Left ventricle myocardium inferior (tissue), 1 donor: ENCODE data around the gene ZNF304. TPM values are rescaled to one million over a fixed set of nuclear protein-coding genes. Genes with fewer than 3 reads are reported as not detected.
"Not testable (repeated sequence)": the region's sequence is repeated elsewhere in the genome, so short reads cannot be mapped to it uniquely, and the experiment has no call there.

Experiments used
- DNase-seq: peaks from one replicate; pipeline ENCODE4 v3.0.0-alpha.2; 2020
- H3K27ac ChIP-seq: fragments of 200-600 bp; replicated peaks from 2 replicates; pipeline ENCODE4 v1.8.0; 2021
- H3K27me3 ChIP-seq: fragments of 200-600 bp; 2 replicates; pipeline ENCODE4 v1.8.0; 2021; ENCODE audit warnings: low read depth
- H3K36me3 ChIP-seq: fragments of 200-600 bp; 2 replicates; pipeline ENCODE4 v1.8.0; 2021
- H3K4me1 ChIP-seq: fragments of 200-600 bp; 2 replicates; pipeline ENCODE4 v1.8.0; 2021
- H3K4me3 ChIP-seq: fragments of 200-600 bp; 2 replicates; pipeline ENCODE4 v1.8.0; 2021; ENCODE audit warnings: mild to moderate bottlenecking, moderate library complexity
- H3K9me3 ChIP-seq: fragments of 200-600 bp; replicated peaks from 2 replicates; pipeline ENCODE4 v1.8.0; 2021
- CTCF ChIP-seq: fragments of 200-600 bp; IDR thresholded peaks from 2 replicates; pipeline ENCODE4 v1.8.0; 2021; ENCODE audit warnings: antibody characterized with exemption, mild to moderate bottlenecking, borderline replicate concordance
- intact Hi-C: fragments of 100-400 bp; cut with micrococcal nuclease; formaldehyde crosslinking; loops from one replicate; pipeline ENCODE4 v1.11.0; 2022
- total RNA-seq: library from RNA; stranded (reverse); fragmentation: NEBNext Ultra II Directional; extraction: Animal tissue kit (Norgen Biotek cat#: 25700); gene quantifications from one replicate; pipeline ENCODE4 v1.2.1, GENCODE V29; 2021
- donor health status: DM: no; HTN: yes; CAD: no; lungs with severe emphysema.

ZNF304 gene
- total RNA-seq, 1 donor from 2014 or later, result 8.0 TPM

- Histone ChIP-seq H3K27me3 (no peaks in the 10 kb centered on the region), H3K4me3 (peak overlapping the region; percentile 88), H3K4me1 (peaks cover 41% of the 10 kb centered on the region), H3K9me3 (peaks cover 51% of the 10 kb centered on the region), H3K36me3 (peaks cover 54% of the 10 kb centered on the region), H3K27ac (peak overlapping the region; percentile 94)
- DNase-seq, result no peak
- intact Hi-C loops, result no loop called here
- TF ChIP-seq CTCF, result no peak
Measured at GRCh38 chr19:57362419-57362818, 11.3 kb downstream of the ZNF304 start.

- intact Hi-C loops, result no loop called here
- H3K27me3 ChIP-seq, result no peaks in the 10 kb centered on the region
- peak within 1 kb of the TSS; percentile 94 for H3K27ac ChIP-seq
- TF ChIP-seq CTCF, result no peak
- H3K4me1 ChIP-seq, result peaks cover 46% of the 10 kb centered on the region
- peaks cover 50% of the 10 kb centered on the region for H3K36me3 ChIP-seq
- peaks cover 44% of the 10 kb centered on the region for H3K9me3 ChIP-seq
- DNase-seq, result peak; percentile 100
- H3K4me3 ChIP-seq, result peak within 1 kb of the TSS; percentile 88
Measured at GRCh38 chr19:57362997-57363687, 12.1 kb downstream of the ZNF304 start, which contains the start of the genes TRAPPC2B and ZNF547. Gene TRAPPC2B, plus strand, starts transcription at chr19:57363551. Its CDS starts 1,283 bp downstream, at chr19:57364834. Gene ZNF547, plus strand, starts transcription at chr19:57363551. Its CDS starts 5,005 bp downstream, at chr19:57368556.

- no peak for TF ChIP-seq CTCF
- Histone ChIP-seq H3K4me1 (peaks cover 46% of the 10 kb centered on the region), H3K4me3 (peak overlapping the region; percentile 88), H3K36me3 (peaks cover 47% of the 10 kb centered on the region), H3K27me3 (no peaks in the 10 kb centered on the region), H3K27ac (peak overlapping the region; percentile 94), H3K9me3 (peaks cover 38% of the 10 kb centered on the region)
- no peak for DNase-seq
- intact Hi-C loops, result no loop called here
Measured at GRCh38 chr19:57363688-57364181, 12.7 kb downstream of the ZNF304 start.

- H3K27ac ChIP-seq, result no peak overlapping the region
- TF ChIP-seq CTCF, result no peak
Measured at GRCh38 chr19:57366776-57367175, 15.7 kb downstream of the ZNF304 start.

GRCh38 chr19:57374179-57374578 is 23.1 kb downstream of the ZNF304 start:
- no peak overlapping the region for H3K4me3 ChIP-seq
- no peak for DNase-seq

More at GRCh38 chr19:57366776-57367175, 15.7 kb downstream of the ZNF304 start:
- Histone ChIP-seq H3K4me3 (no peak overlapping the region), H3K36me3 (peaks cover 44% of the 10 kb centered on the region), H3K27me3 (no peaks in the 10 kb centered on the region), H3K4me1 (peaks cover 38% of the 10 kb centered on the region), H3K9me3 (peaks cover 12% of the 10 kb centered on the region)
- intact Hi-C loops, result no loop called here
- no peak for DNase-seq

GRCh38 chr19:57374647-57375046 is 23.6 kb downstream of the ZNF304 start:
- peaks cover 57% of the 10 kb centered on the region for H3K9me3 ChIP-seq
- peaks cover 81% of the 10 kb centered on the region for H3K36me3 ChIP-seq
- H3K27ac ChIP-seq, DNase-seq, intact Hi-C loops, H3K4me3 ChIP-seq, H3K27me3 ChIP-seq, H3K4me1 ChIP-seq: not testable (repeated sequence)

More at GRCh38 chr19:57374179-57374578, 23.1 kb downstream of the ZNF304 start:
- TF ChIP-seq CTCF, result no peak
- no peaks in the 10 kb centered on the region for H3K27me3 ChIP-seq
- H3K27ac ChIP-seq, result no peak overlapping the region
- intact Hi-C loops, result no loop called here
- no peaks in the 10 kb centered on the region for H3K4me1 ChIP-seq
- peaks cover 81% of the 10 kb centered on the region for H3K36me3 ChIP-seq
- peaks cover 52% of the 10 kb centered on the region for H3K9me3 ChIP-seq
